H9 (cell line): ENCODE measurements around the gene POLR3H. TPM values are rescaled to one million over a fixed set of nuclear protein-coding genes. Genes with fewer than 3 reads are reported as not detected.

ENCODE experiments used
- DNase-seq: peaks from one replicate; pipeline ENCODE4 v3.0.0-alpha.2; 2017
- H2AFZ ChIP-seq: one replicate; pipeline ENCODE4 v1.6.1; 2013; ENCODE audit warnings: mild to moderate bottlenecking, low read length, control low read depth, moderate library complexity
- H2AK5ac ChIP-seq: 2 replicates; pipeline ENCODE4 v1.6.1; 2013; ENCODE audit warnings: low read length, control low read depth, mixed read lengths; ENCODE audit not compliant: insufficient read length
- H2BK120ac ChIP-seq: one replicate; pipeline ENCODE4 v1.6.1; 2013; ENCODE audit warnings: low read depth, mild to moderate bottlenecking, low read length, control low read depth, inconsistent platforms; ENCODE audit not compliant: poor library complexity, severe bottlenecking
- H2BK12ac ChIP-seq: 2 replicates; pipeline ENCODE4 v1.6.1; 2013; ENCODE audit warnings: low read length, control low read depth, mixed read lengths, low read depth; ENCODE audit not compliant: insufficient read length
- H2BK15ac ChIP-seq: 2 replicates; pipeline ENCODE4 v1.6.1; 2013; ENCODE audit warnings: low read depth, low read length, control low read depth
- H2BK20ac ChIP-seq: one replicate; pipeline ENCODE4 v1.6.1; 2013; ENCODE audit warnings: low read depth, mild to moderate bottlenecking, low read length, control low read depth, inconsistent platforms; ENCODE audit not compliant: poor library complexity, severe bottlenecking
- H2BK5ac ChIP-seq: 2 replicates; pipeline ENCODE4 v1.6.1; 2013; ENCODE audit warnings: low read length, control low read depth, mixed read lengths; ENCODE audit not compliant: insufficient read length
- H3K14ac ChIP-seq: 2 replicates; pipeline ENCODE4 v1.6.1; 2013; ENCODE audit warnings: low read length, control low read depth; ENCODE audit not compliant: insufficient read depth
- H3K18ac ChIP-seq: 2 replicates; pipeline ENCODE4 v1.6.1; 2013; ENCODE audit warnings: low read depth, mild to moderate bottlenecking, mixed read lengths, low read length, control low read depth; ENCODE audit not compliant: insufficient read length
- H3K23ac ChIP-seq: 2 replicates; pipeline ENCODE4 v1.6.1; 2013; ENCODE audit warnings: low read length, control low read depth, mixed read lengths, low read depth; ENCODE audit not compliant: insufficient read length
- H3K23me2 ChIP-seq: 2 replicates; pipeline ENCODE4 v1.6.1; 2013; ENCODE audit warnings: low read depth, mild to moderate bottlenecking, mixed read lengths, low read length, control low read depth; ENCODE audit not compliant: insufficient read length, poor library complexity, severe bottlenecking
- H3K27ac ChIP-seq: 2 replicates; pipeline ENCODE4 v1.5.1; 2013; ENCODE audit warnings: low read length, control low read depth, mixed read lengths, low read depth; ENCODE audit not compliant: insufficient read length
- H3K27me3 ChIP-seq: 2 replicates; pipeline ENCODE4 v1.6.1; 2013; ENCODE audit warnings: low read length, control low read depth, inconsistent platforms; ENCODE audit not compliant: insufficient read depth
- H3K4ac ChIP-seq: 2 replicates; pipeline ENCODE4 v1.6.1; 2013; ENCODE audit warnings: low read depth, mild to moderate bottlenecking, control low read depth, inconsistent platforms, low read length, moderate library complexity
- H3K4me1 ChIP-seq: 2 replicates; pipeline ENCODE4 v1.6.1; 2013; ENCODE audit warnings: low read length, control low read depth, inconsistent platforms; ENCODE audit not compliant: insufficient read depth
- H3K4me2 ChIP-seq: 2 replicates; pipeline ENCODE4 v1.6.1; 2013; ENCODE audit warnings: low read length, control low read depth, mixed read lengths; ENCODE audit not compliant: insufficient read length, insufficient read depth
- H3K56ac ChIP-seq: 2 replicates; pipeline ENCODE4 v1.6.1; 2013; ENCODE audit warnings: low read depth, mild to moderate bottlenecking, mixed read lengths, low read length, control low read depth; ENCODE audit not compliant: insufficient read length
- H3K79me1 ChIP-seq: 2 replicates; pipeline ENCODE4 v1.6.1; 2013; ENCODE audit warnings: low read depth, mild to moderate bottlenecking, moderate library complexity, low read length, control low read depth, inconsistent platforms; ENCODE audit not compliant: insufficient read depth, poor library complexity, severe bottlenecking
- H3K79me2 ChIP-seq: 2 replicates; pipeline ENCODE4 v1.6.1; 2013; ENCODE audit warnings: low read length, control low read depth, inconsistent platforms; ENCODE audit not compliant: insufficient read depth
- H3K9ac ChIP-seq: 2 replicates; pipeline ENCODE4 v1.6.1; 2013; ENCODE audit warnings: low read length, control low read depth, mixed read lengths; ENCODE audit not compliant: insufficient read length; ENCODE audit errors: extremely low read depth
- H3K9me3 ChIP-seq: one replicate; pipeline ENCODE4 v1.6.1; 2013; ENCODE audit warnings: low read depth, low read length, inconsistent platforms; ENCODE audit not compliant: control insufficient read depth
- H3T11ph ChIP-seq: one replicate; pipeline ENCODE4 v1.6.1; 2013; ENCODE audit warnings: mild to moderate bottlenecking, low read length, control low read depth, inconsistent platforms
- H4K20me1 ChIP-seq: one replicate; pipeline ENCODE4 v1.6.1; 2013; ENCODE audit not compliant: control insufficient read depth, insufficient read length, insufficient read depth
- H4K5ac ChIP-seq: 2 replicates; pipeline ENCODE4 v1.6.1; 2013; ENCODE audit warnings: low read depth, mild to moderate bottlenecking, mixed read lengths, low read length, control low read depth; ENCODE audit not compliant: insufficient read length
- H4K8ac ChIP-seq: replicated peaks from 2 replicates; pipeline ENCODE4 v1.6.1; 2013; ENCODE audit warnings: low read length, control low read depth, mixed read lengths, low read depth; ENCODE audit not compliant: insufficient read length
- H4K91ac ChIP-seq: 2 replicates; pipeline ENCODE4 v1.6.1; 2013; ENCODE audit warnings: low read depth, mild to moderate bottlenecking, moderate library complexity, mixed read lengths, low read length, control low read depth; ENCODE audit not compliant: insufficient read length
- H3K27ac Mint-ChIP-seq, 3 experiments: 2 replicates in 2 of 3; 3 replicates in 1 of 3; pipeline ENCODE4 v1.8.0; 2020 to 2021; ENCODE audit warnings: mixed read lengths in 3 of 3, mild to moderate bottlenecking in 1 of 3, moderate library complexity in 1 of 3
- H3K27me3 Mint-ChIP-seq: 2 replicates; pipeline ENCODE4 v1.8.0; 2021; ENCODE audit warnings: low read depth, mild to moderate bottlenecking, moderate library complexity, mixed read lengths
- H3K36me3 Mint-ChIP-seq, 3 experiments: 2 replicates in 2 of 3; 3 replicates in 1 of 3; pipeline ENCODE4 v1.8.0; 2020 to 2021; ENCODE audit warnings: low read depth in 3 of 3, mixed read lengths in 3 of 3; ENCODE audit not compliant: insufficient read depth in 1 of 3
- H3K4me1 Mint-ChIP-seq, 2 experiments: 2 replicates each; pipeline ENCODE4 v1.8.0; 2020; ENCODE audit warnings: mixed read lengths in 2 of 2
- H3K4me3 Mint-ChIP-seq, 2 experiments: 2 replicates in 1 of 2; 3 replicates in 1 of 2; pipeline ENCODE4 v1.8.0; 2020 to 2021; ENCODE audit warnings: mild to moderate bottlenecking in 2 of 2, mixed read lengths in 2 of 2, moderate library complexity in 1 of 2
- H3K9me3 Mint-ChIP-seq, 2 experiments: 2 replicates in 1 of 2; 3 replicates in 1 of 2; pipeline ENCODE4 v1.8.0; 2020; ENCODE audit warnings: mild to moderate bottlenecking in 2 of 2, mixed read lengths in 2 of 2, moderate library complexity in 1 of 2
- CTCF ChIP-seq: fragments of 200-600 bp; sonication (generic); conservative IDR thresholded peaks from 3 replicates; pipeline ENCODE4 v1.8.0; 2021; ENCODE audit warnings: antibody characterized with exemption, mild to moderate bottlenecking
- WGBS: extraction: QIAGEN DNeasy Blood & Tissue Kit; methylation state at CpG from one replicate; pipeline ENCODE4 v1.1.7; 2013; ENCODE audit warnings: missing lambda C conversion rate, low lambda C conversion rate, mixed read lengths; ENCODE audit not compliant: insufficient read length; ENCODE audit errors: extremely low coverage; 5-methylcytosine and 5-hydroxymethylcytosine counted together
- total RNA-seq: library from RNA; stranded (reverse); gene quantifications from 2 replicates; pipeline ENCODE4 v1.2.1, GENCODE V29; 2021

POLR3H gene
- total RNA-seq, 1 experiment from 2014 or later, result 68.2 TPM

DNA sequence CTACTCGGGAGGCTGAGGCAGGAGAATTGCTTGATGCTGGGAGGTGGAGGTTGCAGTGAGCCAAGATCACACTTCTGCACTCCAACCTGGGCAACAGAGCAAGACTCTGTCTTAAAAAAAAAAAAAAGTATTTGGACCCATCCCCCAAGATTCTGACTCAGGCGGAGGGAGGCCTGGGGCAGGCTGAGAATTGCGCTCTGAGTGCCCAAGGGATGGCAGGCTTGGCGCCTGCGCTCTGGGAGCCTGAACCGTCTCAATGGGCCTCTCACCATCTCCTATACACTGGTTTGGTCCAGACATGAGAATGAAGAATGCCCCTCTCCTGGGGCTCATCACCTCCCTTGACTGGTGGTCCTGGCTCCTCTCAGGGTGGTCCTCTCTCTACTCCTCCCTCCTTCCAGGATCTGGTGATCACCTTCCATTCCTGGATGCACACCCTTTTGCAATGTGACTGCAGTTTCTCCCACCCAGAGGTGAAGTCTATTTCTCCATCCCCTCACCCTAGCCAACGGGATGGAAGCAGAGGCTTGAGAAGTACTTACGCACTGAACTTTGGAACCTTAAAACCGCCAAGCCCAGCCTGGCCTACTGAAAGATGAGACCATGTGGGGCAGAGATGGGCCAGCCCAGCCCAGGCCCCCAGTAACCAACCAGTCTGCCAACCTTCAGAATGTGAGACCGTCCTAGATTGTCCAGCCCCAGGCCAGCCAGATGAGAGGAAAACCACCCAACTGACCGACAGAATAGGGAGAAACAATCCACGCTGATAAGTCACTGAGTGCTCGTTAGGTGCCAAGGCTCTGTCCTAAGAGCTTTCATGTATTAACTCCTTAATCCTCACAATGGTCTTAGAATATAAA is 4.9 kb downstream of the POLR3H start:
- Histone ChIP-seq H3T11ph (no peak overlapping the region), H2AFZ (no peak overlapping the region), H2BK20ac (no peak overlapping the region), H3K18ac (no peak overlapping the region), H3K23me2 (no peaks in the 10 kb centered on the region), H2BK5ac (no peak overlapping the region), H3K56ac (no peak overlapping the region), H4K20me1 (no peaks in the 10 kb centered on the region), H2BK120ac (no peak overlapping the region), H3K23ac (no peak overlapping the region), H4K5ac (no peak overlapping the region), H3K4me1 (no peaks in the 10 kb centered on the region), H3K27ac (no peak overlapping the region), H3K9me3 (no peaks in the 10 kb centered on the region), H3K4me2 (no peak overlapping the region), H3K14ac (no peak overlapping the region), H3K9ac (no peak overlapping the region), H2BK15ac (no peak overlapping the region), H2BK12ac (no peak overlapping the region), H3K79me2 (peaks cover 7% of the 10 kb centered on the region), H3K79me1 (no peaks in the 10 kb centered on the region), H4K8ac (no peak overlapping the region), H3K27me3 (no peaks in the 10 kb centered on the region), H3K4ac (no peak overlapping the region), H4K91ac (no peak overlapping the region), H2AK5ac (no peak overlapping the region)
- no peak for TF ChIP-seq CTCF
- Mint-ChIP-seq H3K36me3 (peaks cover 13 to 42% (median 20%) of the 10 kb centered on the region in 3 experiments; a peak in 6 of 7 replicates), H3K4me1 (peaks cover 14 to 19% of the 10 kb centered on the region in 2 experiments), H3K9me3 (no peaks in the 10 kb centered on the region), H3K27ac (no peak overlapping the region; a peak in 1 of 7 replicates), H3K4me3 (no peak overlapping the region), H3K27me3 (no peaks in the 10 kb centered on the region)
- no CpG with 5 or more reads among the region's 13 CpGs for WGBS
- DNase-seq, result no peak
